Sciatic nerve (tissue), 2 donors: ENCODE measurements around the gene TMEM176A. TPM values are rescaled to one million over a fixed set of nuclear protein-coding genes. Genes with fewer than 3 reads are reported as not detected.

Experiments used
- ATAC-seq: fragments of 200-7000 bp; cut with Tn5 transposase; one replicate; pipeline ENCODE4 v1.9.1; 2020; ENCODE audit warnings: mild to moderate bottlenecking, moderate library complexity
- DNase-seq: peaks from one replicate; pipeline ENCODE4 v3.0.0-alpha.2; 2020; ENCODE audit warnings: low spot score
- intact Hi-C: fragments of 100-400 bp; cut with DNase I; formaldehyde crosslinking; loops from one replicate; pipeline ENCODE4 v1.14.2; 2022
- total RNA-seq: library from RNA; stranded (reverse); fragmentation: NEBNext Ultra II Directional; extraction: Animal tissue kit (Norgen Biotek cat#: 25700); gene quantifications from one replicate; pipeline ENCODE4 v1.2.1, GENCODE V29; 2021
- donor health status: DM: no; HTN: no; CAD: no.
- donor health status: DM: no; HTN: no; CAD: no.

The TMEM176A gene
- total RNA-seq, 1 donor from 2014 or later, result 69.7 TPM

- DNase-seq (no peak), ATAC-seq (peak; percentile 11)
- intact Hi-C loops, result no loop called here
Measured at GRCh38 chr7:150784954-150785353, 15.6 kb upstream of the TMEM176A start.

- intact Hi-C loops, result no loop called here
- ATAC-seq, result peak; percentile 43
Measured at GRCh38 chr7:150787321-150788281, 13.0 kb upstream of the TMEM176A start.

GRCh38 chr7:150788474-150789269 lies 11.9 kb upstream of the TMEM176A start:
- intact Hi-C loops, result no loop called here
- DNase-seq (peak; percentile 72), ATAC-seq (peak; percentile 84)

More at GRCh38 chr7:150787321-150788281, 13.0 kb upstream of the TMEM176A start:
- DNase-seq, result no peak

- intact Hi-C loops, result no loop called here
- no peak for ATAC-seq
- DNase-seq, result no peak
Measured at GRCh38 chr7:150790416-150791075, 10.0 kb upstream of the TMEM176A start.

GRCh38 chr7:150791304-150791703 lies 9.3 kb upstream of the TMEM176A start:
- intact Hi-C loops, result no loop called here
- ATAC-seq (no peak), DNase-seq (no peak)

GRCh38 chr7:150791746-150792452 lies 8.7 kb upstream of the TMEM176A start:
- no peak for ATAC-seq
- intact Hi-C loops, result no loop called here
- no peak for DNase-seq

GRCh38 chr7:150793569-150794238 lies 6.9 kb upstream of the TMEM176A start:
- intact Hi-C loops, result no loop called here
- no peak for ATAC-seq
- DNase-seq, result no peak

- no peak for ATAC-seq
- intact Hi-C loops, result no loop called here
- no peak for DNase-seq
Measured at GRCh38 chr7:150797661-150798060, 2.9 kb upstream of the TMEM176A start.

- no peak for ATAC-seq
- DNase-seq, result no peak
- intact Hi-C loops, result no loop called here
Measured at GRCh38 chr7:150799156-150799555, 1.4 kb upstream of the TMEM176A start.

GRCh38 chr7:150799741-150800580 lies 608 bp upstream of the TMEM176A start, which contains the start of gene TMEM176B:
TSS of gene TMEM176B (minus strand) at chr7:150800364. CDS start at chr7:150796569, 3,795 bp downstream.
- intact Hi-C loops, result no loop called here
- DNase-seq (peak; percentile 72), ATAC-seq (peak; percentile 60)

- DNase-seq (no peak), ATAC-seq (peak; percentile 35)
- intact Hi-C loops, result no loop called here
Measured at GRCh38 chr7:150801242-150801945, 825 bp downstream of the TMEM176A start.

- no peak for DNase-seq
- intact Hi-C loops, result no loop called here
- no peak for ATAC-seq
Measured at GRCh38 chr7:150801946-150802771, 1.6 kb downstream of the TMEM176A start.

- no peak for ATAC-seq
- DNase-seq, result no peak
- intact Hi-C loops, result no loop called here
Measured at GRCh38 chr7:150803161-150803860, 2.7 kb downstream of the TMEM176A start.

GRCh38 chr7:150804802-150805201 lies 4.2 kb downstream of the TMEM176A start:
- intact Hi-C loops, result no loop called here
- ATAC-seq, result no peak
- no peak for DNase-seq

- DNase-seq (no peak), ATAC-seq (no peak)
- intact Hi-C loops, result no loop called here
Measured at GRCh38 chr7:150805864-150806263, 5.3 kb downstream of the TMEM176A start.
